K562 (cell line): ENCODE measurements around the gene C14orf180. TPM values are rescaled to one million over a fixed set of nuclear protein-coding genes. Genes with fewer than 3 reads are reported as not detected.
A peak's percentile ranks its signal among the peaks of the same experiment; 100 is the strongest.

ENCODE experiments used
- E2F3 ChIP-seq: fragments of 250-450 bp; sonication (Bioruptor Pico); IDR thresholded peaks from 2 replicates; pipeline ENCODE4 v1.4.0; 2020; ENCODE audit warnings: mild to moderate bottlenecking
- ERF ChIP-seq: fragments of 450-650 bp; formaldehyde crosslinking; IDR thresholded peaks from 2 replicates; pipeline ENCODE4 v1.4.0; 2020; ENCODE audit warnings: mild to moderate bottlenecking, mixed read lengths
- GABPB2 ChIP-seq: fragments of 250-450 bp; sonication (Bioruptor Pico); conservative IDR thresholded peaks from 2 replicates; pipeline ENCODE4 v1.5.1; 2021; ENCODE audit warnings: mild to moderate bottlenecking
- HNRNPLL ChIP-seq: fragments of 200-400 bp; formaldehyde crosslinking; IDR thresholded peaks from 2 replicates; pipeline ENCODE4 v1.6.1; 2017; ENCODE audit warnings: low read length, low read depth, mild to moderate bottlenecking; ENCODE audit not compliant: poor library complexity, severe bottlenecking
- LARP7 ChIP-seq: fragments of 450-650 bp; IDR thresholded peaks from 2 replicates; pipeline ENCODE4 v1.6.1; 2016
- MAX ChIP-seq: sonication (generic); formaldehyde crosslinking; IDR thresholded peaks from 2 replicates; pipeline ENCODE4 v1.9.0; 2022; ENCODE audit warnings: mild to moderate bottlenecking, missing genetic modification reagents
- MTF1 ChIP-seq: fragments of 250-450 bp; sonication (Bioruptor Pico); IDR thresholded peaks from 2 replicates; pipeline ENCODE4 v1.9.0; 2021; ENCODE audit warnings: moderate library complexity, mild to moderate bottlenecking, inconsistent platforms, borderline replicate concordance
- NCOA1 ChIP-seq: fragments of 450-650 bp; IDR thresholded peaks from 2 replicates; pipeline ENCODE4 v1.6.1; 2016; ENCODE audit warnings: low read depth
- RBBP5 ChIP-seq: fragments of 200-600 bp; sonication (generic); IDR thresholded peaks from 2 replicates; pipeline ENCODE4 v1.6.1; 2012; ENCODE audit warnings: borderline replicate concordance, mild to moderate bottlenecking, low read length, control low read depth, inconsistent platforms; ENCODE audit not compliant: insufficient read depth, poor library complexity, severe bottlenecking
- SETDB1 ChIP-seq: IDR thresholded peaks from one replicate; pipeline ENCODE4 v1.6.1; 2012; ENCODE audit warnings: low read length, control low read depth, inconsistent platforms
- SIX5 ChIP-seq, 2 experiments: IDR thresholded peaks; 2 replicates each; pipeline ENCODE4 v1.6.1; 2011; ENCODE audit warnings: low read length in 2 of 2, borderline replicate concordance in 1 of 2, low read depth in 1 of 2, mild to moderate bottlenecking in 1 of 2, moderate library complexity in 1 of 2; ENCODE audit not compliant: insufficient read depth in 1 of 2
- SMARCA5 ChIP-seq: fragments of 450-650 bp; IDR thresholded peaks from 2 replicates; pipeline ENCODE4 v1.6.1; 2016
- SMARCB1 ChIP-seq: IDR thresholded peaks from 2 replicates; pipeline ENCODE4 v1.6.1; 2011; ENCODE audit warnings: improper control_type of control experiment, low read depth; ENCODE audit not compliant: insufficient read length
- SRF ChIP-seq, 2 experiments: fragments of 250-450, 450-650 bp in 1 of 2; sonication (Bioruptor Pico) in 1 of 2; sonication (generic) in 1 of 2; formaldehyde crosslinking; IDR thresholded peaks; 2 replicates each; pipeline versions ENCODE4 v1.5.0 to v1.5.1; 2020 to 2022; ENCODE audit warnings: mild to moderate bottlenecking in 1 of 2, missing genetic modification reagents in 1 of 2
- TAF15 ChIP-seq: fragments of 200-400 bp; formaldehyde crosslinking; IDR thresholded peaks from 2 replicates; pipeline ENCODE4 v1.6.1; 2017; ENCODE audit warnings: mild to moderate bottlenecking, low read depth, low read length, moderate library complexity
- ZNF124 ChIP-seq: sonication (generic); formaldehyde crosslinking; IDR thresholded peaks from 2 replicates; pipeline ENCODE4 v1.8.1; 2022; ENCODE audit warnings: missing genetic modification reagents
- ZNF165 ChIP-seq: fragments of 250-450 bp; sonication (Bioruptor Pico); IDR thresholded peaks from 2 replicates; pipeline ENCODE4 v1.4.0; 2020; ENCODE audit warnings: borderline replicate concordance
- ZNF224 ChIP-seq: sonication (generic); formaldehyde crosslinking; IDR thresholded peaks from 2 replicates; pipeline ENCODE4 v1.8.0; 2022; ENCODE audit warnings: mild to moderate bottlenecking, missing genetic modification reagents
- ZNF274 ChIP-seq: IDR thresholded peaks from 2 replicates; pipeline ENCODE4 v1.6.1; 2011; ENCODE audit warnings: low read depth, mild to moderate bottlenecking, low read length, moderate library complexity, borderline replicate concordance
- ZNF518B ChIP-seq: fragments of 250-450 bp; sonication (Bioruptor Pico); IDR thresholded peaks from 2 replicates; pipeline ENCODE4 v1.5.0; 2021; ENCODE audit warnings: mild to moderate bottlenecking, moderate library complexity
- ZNF644 ChIP-seq: fragments of 200-800 bp; sonication (Bioruptor generic); IDR thresholded peaks from 2 replicates; pipeline ENCODE4 v1.6.1; 2016; ENCODE audit warnings: low read depth, missing genetic modification characterization, missing compliant biosample characterization
- ZNF830 ChIP-seq: fragments of 250-450 bp; sonication (Bioruptor Pico); IDR thresholded peaks from 2 replicates; pipeline ENCODE4 v1.5.0; 2021; ENCODE audit warnings: mild to moderate bottlenecking
- polyA plus RNA-seq, 8 experiments: library from polyadenylated mRNA; depleted of rRNA in 4 of 8; stranded (reverse) in 5 of 8; unstranded in 3 of 8; fragments of >200 nt; fragmentation: Nextera tagmentation in 2 of 8; fragmentation: Illumina TruSeq in 1 of 8; extraction: Ambion mirVana in 2 of 8; extraction: Trizol in 1 of 8; gene quantifications; 2 replicates each; pipeline versions ENCODE4 v1.2.1 to v1.2.3, GENCODE V29; 2011 to 2014; ENCODE audit warnings: inconsistent platforms in 1 of 8, missing spikeins in 1 of 8
- total RNA-seq, 7 experiments: library from RNA; depleted of rRNA in 6 of 7; stranded (reverse); fragments of >200 nt in 6 of 7; fragmentation: Illumina TruSeq in 2 of 7; extraction: Trizol in 2 of 7; gene quantifications; 2 replicates each; pipeline versions ENCODE4 v1.2.1 to v1.2.3, GENCODE V29; 2011 to 2021; ENCODE audit warnings: low replicate concordance in 1 of 7
- TF ChIP-seq, protein P1 (sequence below): fragments of 250-450 bp; sonication (Bioruptor Pico); IDR thresholded peaks from 2 replicates; pipeline ENCODE4 v1.8.0; 2021; ENCODE audit warnings: moderate library complexity, mild to moderate bottlenecking, inconsistent platforms

C14orf180 gene
- total and polyA plus RNA-seq, 9 of the 15 experiments (the other 6 are each of a cell fraction or from before 2014, with no cell fraction given), result not detected

DNA sequence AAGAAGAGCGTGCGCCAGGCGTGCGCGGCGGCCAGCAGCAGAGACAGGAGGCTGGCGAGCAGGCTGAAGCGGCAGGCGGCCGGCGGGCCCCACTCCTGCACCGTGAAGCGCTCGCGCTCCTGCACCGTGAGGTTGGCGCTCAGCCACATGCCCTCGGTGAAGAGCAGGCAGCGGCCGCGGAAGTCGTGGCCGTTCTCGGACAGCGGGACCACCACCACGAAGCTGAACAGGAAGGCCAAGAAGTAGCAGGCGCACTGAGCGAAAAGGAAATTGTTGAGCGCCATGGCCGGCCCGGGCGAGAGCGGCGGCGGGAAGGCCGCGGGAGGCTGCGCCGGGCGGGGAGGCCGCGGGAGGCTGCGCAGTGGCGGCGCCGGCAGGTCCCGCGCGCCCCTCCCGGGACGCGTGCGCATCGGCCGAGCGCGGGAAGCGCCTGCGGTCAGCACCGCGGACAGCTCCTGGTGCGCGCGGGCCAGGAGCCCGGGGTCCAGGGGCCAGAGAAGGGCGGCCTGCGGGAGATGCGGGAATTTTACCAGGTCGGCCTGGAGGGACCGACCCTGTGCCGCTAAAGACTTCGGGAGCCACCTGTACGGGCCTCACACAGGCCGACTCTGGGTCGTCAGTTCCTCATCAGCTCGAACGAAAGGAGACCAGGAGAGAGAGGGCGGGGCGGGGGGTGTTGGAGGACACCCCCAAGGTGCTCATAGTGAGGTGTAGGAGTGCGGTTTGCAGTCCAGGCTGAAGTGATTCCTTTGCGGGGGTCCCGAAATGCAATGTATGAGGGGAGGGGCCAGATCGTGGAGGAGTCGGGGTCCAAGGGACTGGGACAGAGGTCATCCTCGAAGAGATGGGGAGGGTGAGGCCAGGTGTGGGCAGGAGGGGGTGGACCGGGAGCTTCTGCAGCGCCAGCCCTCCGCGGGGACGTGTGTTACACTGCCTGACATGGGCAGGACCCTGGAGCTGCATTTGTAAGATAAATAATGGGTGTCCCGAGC is 25.2 kb downstream of the C14orf180 start, which contains the start of gene TMEM179 (continued):
- TF ChIP-seq MTF1 (no peak), HNRNPLL (no peak), TAF15 (no peak), SMARCB1 (no peak), LARP7 (no peak), NCOA1 (no peak), ZNF274 (no peak), SRF (CRISPR knock-in tag; IDR thresholded peaks at IDR 0.05) (no peak), ZNF644 (tag) (no peak), GABPB2 (CRISPR knock-in tag) (no peak), ZNF224 (no peak), E2F3 (CRISPR knock-in tag) (0 out of 2 replicates have a peak, but pooled peaks have one; percentile 31), ERF (no peak), ZNF124 (CRISPR knock-in tag) (no peak), ZNF165 (CRISPR knock-in tag) (no peak), SETDB1 (no peak), RBBP5 (no peak), SIX5 (IDR thresholded peaks at IDR 0.05; ENCODE audit: borderline replicate concordance in 1 of 2, insufficient read depth in 1 of 2, low read depth in 1 of 2, low read length in 2 of 2) (no peak), ZNF518B (CRISPR knock-in tag) (no peak), SMARCA5 (no peak), MAX (CRISPR knock-in tag) (0 out of 2 replicates have a peak, but pooled peaks have one; percentile 4), ZNF830 (no peak)
- TF ChIP-seq, protein P1, sequence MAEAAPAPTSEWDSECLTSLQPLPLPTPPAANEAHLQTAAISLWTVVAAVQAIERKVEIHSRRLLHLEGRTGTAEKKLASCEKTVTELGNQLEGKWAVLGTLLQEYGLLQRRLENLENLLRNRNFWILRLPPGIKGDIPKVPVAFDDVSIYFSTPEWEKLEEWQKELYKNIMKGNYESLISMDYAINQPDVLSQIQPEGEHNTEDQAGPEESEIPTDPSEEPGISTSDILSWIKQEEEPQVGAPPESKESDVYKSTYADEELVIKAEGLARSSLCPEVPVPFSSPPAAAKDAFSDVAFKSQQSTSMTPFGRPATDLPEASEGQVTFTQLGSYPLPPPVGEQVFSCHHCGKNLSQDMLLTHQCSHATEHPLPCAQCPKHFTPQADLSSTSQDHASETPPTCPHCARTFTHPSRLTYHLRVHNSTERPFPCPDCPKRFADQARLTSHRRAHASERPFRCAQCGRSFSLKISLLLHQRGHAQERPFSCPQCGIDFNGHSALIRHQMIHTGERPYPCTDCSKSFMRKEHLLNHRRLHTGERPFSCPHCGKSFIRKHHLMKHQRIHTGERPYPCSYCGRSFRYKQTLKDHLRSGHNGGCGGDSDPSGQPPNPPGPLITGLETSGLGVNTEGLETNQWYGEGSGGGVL (CRISPR knock-in tag), result no peak
